ENCODE results near the gene TRIM17. TPM values are rescaled to one million over a fixed set of nuclear protein-coding genes. Genes with fewer than 3 reads are reported as not detected.

TRIM17 gene
- total and polyA plus RNA-seq, 10 donors = 0.36 to 7.1 (median 4.7) TPM

GRCh38 chr1:228373681-228374571, 42.7 kb downstream of the TRIM17 start:
- TF ChIP-seq POLR2A (IDR thresholded peaks at IDR 0.05) (no peak), POLR2AphosphoS5 (IDR thresholded peaks at IDR 0.05) (no peak), CTCF (IDR thresholded peaks at IDR 0.05 in 8 of 11, conservative IDR thresholded peaks at IDR 0.05 in 3 of 11) (no peak)
- 66 to 84% (median 81%) methylated on average over 12 to 14 of the region's 14 CpGs for WGBS, 5 donors
- DNase-seq = peak; percentile 68
- intact Hi-C loops (cut with DNase I; ENCODE audit: low total_unique reads) = no loop called here
- no peaks in the 10 kb centered on the region for H3K9me3 ChIP-seq
- peaks cover 5 to 61% (median 34%) of the 10 kb centered on the region in 6 donors for H3K4me1 ChIP-seq
- peak overlapping the region; percentile 62 to 88 (median 80) for H3K27ac ChIP-seq
- H3K27me3 ChIP-seq (replicated peaks in 1 of 7) = peaks cover 0 to 18% (median 5%) of the 10 kb centered on the region in 7 donors
- no peak overlapping the region for H3K4me3 ChIP-seq
- H3K36me3 ChIP-seq = no peaks in the 10 kb centered on the region

GRCh38 chr1:228373004-228373680, 43.5 kb downstream of the TRIM17 start:
- Histone ChIP-seq H3K36me3 (no peaks in the 10 kb centered on the region), H3K4me1 (peaks cover 0 to 61% (median 30%) of the 10 kb centered on the region in 6 donors), H3K27me3 (replicated peaks in 1 of 7) (peaks cover 0 to 10% (median 0%) of the 10 kb centered on the region in 7 donors), H3K27ac (peak overlapping the region in 7 of 8 donors; percentile 62 to 88 (median 81)), H3K9me3 (no peaks in the 10 kb centered on the region), H3K4me3 (no peak overlapping the region)
- intact Hi-C loops (cut with DNase I; ENCODE audit: low total_unique reads) = no loop called here
- WGBS, 5 donors = 66 to 76% (median 71%) methylated on average over 10 to 12 of the region's 12 CpGs
- DNase-seq = no peak
- TF ChIP-seq POLR2AphosphoS5 (IDR thresholded peaks at IDR 0.05) (no peak), CTCF (IDR thresholded peaks at IDR 0.05 in 8 of 11, conservative IDR thresholded peaks at IDR 0.05 in 3 of 11) (no peak), POLR2A (IDR thresholded peaks at IDR 0.05) (no peak)

GRCh38 chr1:228372183-228373003, 44.3 kb downstream of the TRIM17 start:
- intact Hi-C loops (cut with DNase I; ENCODE audit: low total_unique reads) = no loop called here
- 35 to 79% (median 70%) methylated on average over 19 to 34 of the region's 34 CpGs for WGBS, 5 donors
- Histone ChIP-seq H3K4me1 (peaks cover 3 to 63% (median 31%) of the 10 kb centered on the region in 6 donors), H3K36me3 (no peaks in the 10 kb centered on the region), H3K27ac (peak overlapping the region in 6 of 8 donors; percentile 35 to 88 (median 76)), H3K9me3 (no peaks in the 10 kb centered on the region), H3K27me3 (replicated peaks in 1 of 7) (peaks cover 0 to 3% (median 0%) of the 10 kb centered on the region in 7 donors), H3K4me3 (no peak overlapping the region)
- DNase-seq = peak; percentile 79
- TF ChIP-seq CTCF (IDR thresholded peaks at IDR 0.05 in 8 of 11, conservative IDR thresholded peaks at IDR 0.05 in 3 of 11) (no peak), POLR2AphosphoS5 (IDR thresholded peaks at IDR 0.05) (peak; percentile 16 to 68 (median 62))
